Measurements from ENCODE around the gene OTOG. TPM values are rescaled to one million over a fixed set of nuclear protein-coding genes. Genes with fewer than 3 reads are reported as not detected.

Gene OTOG
- total and polyA plus RNA-seq, 2 experiments from 2014 or later = not detected

DNA sequence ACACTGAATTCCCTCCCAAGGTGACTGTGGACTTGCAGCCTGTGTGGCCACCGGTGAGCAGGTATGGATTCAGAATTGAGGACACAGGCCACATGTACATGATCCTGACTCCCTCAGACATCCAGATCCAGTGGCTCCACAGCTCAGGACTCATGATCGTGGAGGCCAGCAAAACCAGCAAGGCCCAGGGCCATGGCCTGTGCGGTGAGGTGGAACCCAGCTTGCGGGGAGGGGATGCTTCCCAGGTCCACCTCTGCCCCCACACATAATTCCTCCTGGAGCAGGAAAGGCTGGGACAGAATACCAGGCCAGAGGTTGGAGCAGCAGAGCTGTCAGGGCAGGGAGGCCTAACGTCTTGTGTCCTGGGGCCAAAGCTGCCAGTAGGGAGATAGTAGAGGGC is 82.1 kb downstream of the OTOG start:
- H3K4me2 ChIP-seq (ENCODE audit: unreplicated experiment) = no peak overlapping the region
- no peaks in the 10 kb centered on the region for H3F3A ChIP-seq (ENCODE audit: insufficient read depth)
- TF ChIP-seq EZH2 (IDR thresholded peaks at IDR 0.05; ENCODE audit: insufficient read depth, poor library complexity, severe bottlenecking) (no peak), EZH2phosphoT487 (IDR thresholded peaks at IDR 0.05; ENCODE audit: insufficient read depth, low read depth) (no peak)
- H3K36me3 ChIP-seq (ENCODE audit: low read depth) = no peaks in the 10 kb centered on the region
- DNase-seq = no peak
- no peak overlapping the region for H3K9ac ChIP-seq
- no peaks in the 10 kb centered on the region for H3K9me2 ChIP-seq (ENCODE audit: insufficient read depth)
- H3K27me3 ChIP-seq (replicated peaks; ENCODE audit: insufficient read depth) = peaks cover 11% of the 10 kb centered on the region; the same call in 1 of the 2 replicates
- H3K4me3 ChIP-seq = no peak overlapping the region
- no peaks in the 10 kb centered on the region for H4K20me1 ChIP-seq (ENCODE audit: insufficient read depth)
- no peaks in the 10 kb centered on the region for H3K79me2 ChIP-seq (ENCODE audit: insufficient read depth)
- H3K9me3 ChIP-seq (ENCODE audit: low read depth) = no peaks in the 10 kb centered on the region
- no peak overlapping the region for H3K27ac ChIP-seq
- no peaks in the 10 kb centered on the region for H3K4me1 ChIP-seq (ENCODE audit: insufficient read depth)
- in situ Hi-C loops (cut with MboI) = no loop called here
- 23 to 24% methylated on average over 5 of the region's 5 CpGs for WGBS, 2 experiments (ENCODE audit: low coverage in 1 of 2, low lambda C conversion rate in 2 of 2, missing lambda C conversion rate in 2 of 2)
- no peak overlapping the region for H2AFZ ChIP-seq

DNA sequence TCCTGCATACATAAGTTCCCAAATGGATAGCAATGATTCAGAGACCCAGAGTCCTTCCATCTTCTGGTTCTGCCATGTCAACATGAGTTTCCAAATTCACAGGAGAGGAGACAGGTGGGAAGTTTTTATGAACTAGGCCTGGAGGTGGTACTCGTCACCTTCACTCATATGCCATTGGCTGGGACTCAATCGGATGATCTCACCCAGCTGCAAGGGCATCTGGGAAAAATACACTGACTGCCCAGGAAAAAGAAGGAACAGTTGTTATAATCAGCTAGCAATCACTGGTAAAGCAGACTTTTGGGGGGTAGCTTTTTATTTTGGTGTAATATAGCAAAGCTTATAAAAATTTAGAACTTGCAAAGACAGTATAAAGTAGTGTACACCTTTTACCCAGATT is 83.9 kb downstream of the OTOG start:
- H4K20me1 ChIP-seq (ENCODE audit: insufficient read depth) = no peaks in the 10 kb centered on the region
- no peaks in the 10 kb centered on the region for H3F3A ChIP-seq (ENCODE audit: insufficient read depth)
- no peak overlapping the region for H3K4me3 ChIP-seq
- no peaks in the 10 kb centered on the region for H3K4me1 ChIP-seq (ENCODE audit: insufficient read depth)
- WGBS, 2 experiments (ENCODE audit: low coverage in 1 of 2, low lambda C conversion rate in 2 of 2, missing lambda C conversion rate in 2 of 2) = 5% methylated on average over 2 of the region's 2 CpGs
- no peaks in the 10 kb centered on the region for H3K9me3 ChIP-seq (ENCODE audit: low read depth)
- H3K9me2 ChIP-seq (ENCODE audit: insufficient read depth) = no peaks in the 10 kb centered on the region
- H3K79me2 ChIP-seq (ENCODE audit: insufficient read depth) = no peaks in the 10 kb centered on the region
- no peak for TF ChIP-seq EZH2 (IDR thresholded peaks at IDR 0.05; ENCODE audit: insufficient read depth, poor library complexity, severe bottlenecking)
- no peak for TF ChIP-seq EZH2phosphoT487 (IDR thresholded peaks at IDR 0.05; ENCODE audit: insufficient read depth, low read depth)
- H3K27me3 ChIP-seq (replicated peaks; ENCODE audit: insufficient read depth) = 0 out of 2 replicates have a peak, but pooled peaks cover 5% of the 10 kb centered on the region
- no peak overlapping the region for H3K9ac ChIP-seq
- H3K36me3 ChIP-seq (ENCODE audit: low read depth) = no peaks in the 10 kb centered on the region
- no peak overlapping the region for H3K4me2 ChIP-seq (ENCODE audit: unreplicated experiment)
- DNase-seq = no peak
- H2AFZ ChIP-seq = no peak overlapping the region
- H3K27ac ChIP-seq = no peak overlapping the region
- in situ Hi-C loops (cut with MboI) = no loop called here

DNA sequence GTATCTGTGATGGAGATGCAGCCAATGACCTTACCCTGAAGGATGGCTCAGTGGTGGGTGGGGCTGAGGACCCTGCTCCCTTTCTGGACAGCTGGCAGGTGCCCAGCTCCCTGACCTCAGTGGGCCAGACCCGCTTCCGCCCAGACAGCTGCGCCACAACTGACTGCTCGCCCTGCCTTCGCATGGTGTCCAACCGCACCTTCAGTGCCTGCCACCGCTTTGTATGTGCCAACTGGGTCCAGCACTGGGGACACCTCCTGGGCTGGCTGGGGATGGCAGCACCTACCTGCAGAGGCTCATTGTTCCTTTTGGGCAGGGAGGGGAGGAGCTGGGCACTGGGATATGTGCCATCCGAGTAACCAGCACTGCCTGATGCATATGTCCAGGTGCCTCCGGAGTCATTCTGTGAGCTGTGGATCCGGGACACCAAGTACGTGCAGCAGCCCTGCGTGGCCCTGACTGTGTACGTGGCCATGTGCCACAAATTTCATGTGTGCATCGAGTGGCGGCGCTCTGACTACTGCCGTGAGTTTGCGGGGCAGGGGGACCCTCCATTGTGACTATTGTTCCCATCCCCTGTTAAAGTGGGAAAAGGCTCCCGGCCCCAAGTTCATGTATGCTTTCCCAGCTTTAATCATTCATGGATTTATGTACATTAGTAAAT is 84.8 kb downstream of the OTOG start:
- DNase-seq = no peak
- Histone ChIP-seq H3K4me1 (ENCODE audit: insufficient read depth) (no peaks in the 10 kb centered on the region), H3K36me3 (ENCODE audit: low read depth) (no peaks in the 10 kb centered on the region), H3K27ac (no peak overlapping the region), H3K4me2 (ENCODE audit: unreplicated experiment) (no peak overlapping the region), H3K79me2 (ENCODE audit: insufficient read depth) (no peaks in the 10 kb centered on the region), H3K9ac (no peak overlapping the region), H2AFZ (no peak overlapping the region), H4K20me1 (ENCODE audit: insufficient read depth) (no peaks in the 10 kb centered on the region), H3F3A (ENCODE audit: insufficient read depth) (no peaks in the 10 kb centered on the region), H3K27me3 (replicated peaks; ENCODE audit: insufficient read depth) (0 out of 2 replicates have a peak, but pooled peaks cover 2% of the 10 kb centered on the region), H3K9me3 (ENCODE audit: low read depth) (no peaks in the 10 kb centered on the region), H3K4me3 (no peak overlapping the region), H3K9me2 (ENCODE audit: insufficient read depth) (no peaks in the 10 kb centered on the region)
- TF ChIP-seq EZH2 (IDR thresholded peaks at IDR 0.05; ENCODE audit: insufficient read depth, poor library complexity, severe bottlenecking) (no peak), EZH2phosphoT487 (IDR thresholded peaks at IDR 0.05; ENCODE audit: insufficient read depth, low read depth) (no peak)
- in situ Hi-C loops (cut with MboI) = no loop called here
- 69 to 70% methylated on average over 19 of the region's 19 CpGs for whole genome bisulfite sequencing, 2 experiments (ENCODE audit: low coverage in 1 of 2, low lambda C conversion rate in 2 of 2, missing lambda C conversion rate in 2 of 2)

DNA sequence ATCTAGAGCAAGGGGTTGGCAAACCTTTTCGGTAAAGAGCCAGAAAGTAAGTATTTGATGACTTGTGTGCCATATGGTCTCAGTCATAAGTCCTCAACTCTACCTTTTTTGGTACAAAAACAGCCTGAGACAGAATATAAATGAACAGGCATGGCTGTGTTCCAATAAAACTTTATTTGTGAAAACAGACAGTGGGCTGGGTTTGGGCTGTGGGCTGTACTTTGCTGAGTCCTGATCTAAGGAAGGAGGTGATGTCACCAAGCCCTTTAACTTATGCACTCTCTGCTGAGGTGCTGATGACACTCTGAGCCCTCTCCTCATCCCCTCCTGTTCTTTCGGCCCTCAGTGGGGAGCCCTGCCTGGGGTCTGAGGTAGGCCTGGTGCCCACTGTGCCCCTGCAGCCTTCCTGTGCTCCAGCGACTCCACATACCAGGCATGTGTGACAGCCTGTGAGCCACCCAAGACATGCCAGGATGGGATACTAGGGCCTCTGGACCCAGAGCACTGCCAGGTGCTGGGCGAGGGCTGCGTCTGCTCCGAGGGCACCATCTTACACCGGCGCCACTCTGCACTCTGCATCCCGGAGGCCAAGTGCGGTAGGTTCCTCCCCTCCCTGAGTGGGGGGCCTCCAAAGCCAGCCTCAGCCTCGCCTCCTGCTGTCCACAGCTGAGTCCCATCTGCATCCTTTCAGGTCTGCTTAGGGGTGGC is 86.4 kb downstream of the OTOG start:
- H3K9ac ChIP-seq = no peak overlapping the region
- H3K79me2 ChIP-seq (ENCODE audit: insufficient read depth) = no peaks in the 10 kb centered on the region
- in situ Hi-C loops (cut with MboI) = no loop called here
- no peaks in the 10 kb centered on the region for H3K4me1 ChIP-seq (ENCODE audit: insufficient read depth)
- H3K27me3 ChIP-seq (replicated peaks; ENCODE audit: insufficient read depth) = no peaks in the 10 kb centered on the region
- H3K4me3 ChIP-seq = no peak overlapping the region
- H3K4me2 ChIP-seq (ENCODE audit: unreplicated experiment) = no peak overlapping the region
- H4K20me1 ChIP-seq (ENCODE audit: insufficient read depth) = no peaks in the 10 kb centered on the region
- 65 to 72% methylated on average over 11 of the region's 11 CpGs for WGBS, 2 experiments (ENCODE audit: low coverage in 1 of 2, low lambda C conversion rate in 2 of 2, missing lambda C conversion rate in 2 of 2)
- no peak overlapping the region for H2AFZ ChIP-seq
- H3K9me3 ChIP-seq (ENCODE audit: low read depth) = no peaks in the 10 kb centered on the region
- DNase-seq = no peak
- H3K9me2 ChIP-seq (ENCODE audit: insufficient read depth) = no peaks in the 10 kb centered on the region
- H3F3A ChIP-seq (ENCODE audit: insufficient read depth) = no peaks in the 10 kb centered on the region
- no peak for TF ChIP-seq EZH2 (IDR thresholded peaks at IDR 0.05; ENCODE audit: insufficient read depth, poor library complexity, severe bottlenecking)
- H3K27ac ChIP-seq = no peak overlapping the region
- no peaks in the 10 kb centered on the region for H3K36me3 ChIP-seq (ENCODE audit: low read depth)

Data from GM23248 (cell line).